Liver (tissue), 9 donors: ENCODE measurements around the gene ADISSP. TPM values are rescaled to one million over a fixed set of nuclear protein-coding genes. Genes with fewer than 3 reads are reported as not detected.

Experiments
- DNase-seq: peaks from one replicate; pipeline ENCODE4 v3.0.0-alpha.2; 2017; ENCODE audit warnings: low spot score
- H3K27ac ChIP-seq, 2 donors: one replicate each; pipeline ENCODE4 v1.7.0; 2013; ENCODE audit warnings: inconsistent platforms in 2 of 2, low read length in 2 of 2, control low read depth in 1 of 2, low read depth in 1 of 2, mild to moderate bottlenecking in 1 of 2
- H3K27me3 ChIP-seq, 4 donors: one replicate each; pipeline versions ENCODE4 v1.6.1 to v1.7.0; 2013; ENCODE audit warnings: low read length in 3 of 4, inconsistent platforms in 1 of 4, mild to moderate bottlenecking in 1 of 4, moderate library complexity in 1 of 4; ENCODE audit not compliant: control insufficient read depth in 4 of 4, insufficient read depth in 4 of 4
- H3K36me3 ChIP-seq, 4 donors: one replicate each; pipeline versions ENCODE4 v1.6.1 to v1.7.0; 2013; ENCODE audit warnings: low read length in 3 of 4, mild to moderate bottlenecking in 3 of 4, low read depth in 1 of 4, moderate library complexity in 1 of 4; ENCODE audit not compliant: control insufficient read depth in 4 of 4, insufficient read depth in 3 of 4
- H3K4me1 ChIP-seq, 4 donors: one replicate each; pipeline versions ENCODE4 v1.6.1 to v1.7.0; 2013; ENCODE audit warnings: low read length in 3 of 4, mild to moderate bottlenecking in 3 of 4, moderate library complexity in 1 of 4; ENCODE audit not compliant: control insufficient read depth in 4 of 4, insufficient read depth in 4 of 4
- H3K4me3 ChIP-seq, 3 donors: one replicate each; pipeline versions ENCODE4 v1.6.1 to v1.7.0; 2013; ENCODE audit warnings: low read length in 3 of 3, control low read depth in 1 of 3, low read depth in 1 of 3, mild to moderate bottlenecking in 1 of 3
- H3K9ac ChIP-seq, 2 donors: one replicate each; pipeline ENCODE4 v1.7.0; 2013; ENCODE audit warnings: low read length in 2 of 2, mild to moderate bottlenecking in 2 of 2, moderate library complexity in 2 of 2, control low read depth in 1 of 2, low read depth in 1 of 2
- H3K9me3 ChIP-seq, 4 donors: one replicate each; pipeline versions ENCODE4 v1.6.1 to v1.7.0; 2013; ENCODE audit warnings: low read length in 3 of 4; ENCODE audit not compliant: control insufficient read depth in 4 of 4
- EGR1 ChIP-seq, 2 donors: IDR thresholded peaks; 2 replicates each; pipeline ENCODE4 v1.6.1; 2016 to 2018; ENCODE audit warnings: antibody characterized with exemption in 2 of 2, low read depth in 2 of 2
- FOXA1 ChIP-seq: IDR thresholded peaks from 2 replicates; pipeline ENCODE4 v1.6.1; 2016; ENCODE audit warnings: antibody characterized with exemption
- FOXA2 ChIP-seq: IDR thresholded peaks from 2 replicates; pipeline ENCODE4 v1.6.1; 2016; ENCODE audit warnings: antibody characterized with exemption
- GABPA ChIP-seq, 2 donors: IDR thresholded peaks in 1 of 2; conservative IDR thresholded peaks in 1 of 2; 2 replicates each; pipeline ENCODE4 v1.6.1; 2016; ENCODE audit warnings: antibody characterized with exemption in 2 of 2, mild to moderate bottlenecking in 1 of 2, moderate library complexity in 1 of 2
- HNF4G ChIP-seq: IDR thresholded peaks from 2 replicates; pipeline ENCODE4 v1.6.1; 2016; ENCODE audit warnings: antibody characterized with exemption
- JUND ChIP-seq, 2 donors: IDR thresholded peaks; 2 replicates each; pipeline ENCODE4 v1.6.1; 2016; ENCODE audit warnings: antibody characterized with exemption in 2 of 2
- MAX ChIP-seq: IDR thresholded peaks from 2 replicates; pipeline ENCODE4 v1.6.1; 2016; ENCODE audit warnings: antibody characterized with exemption
- NR2F2 ChIP-seq: IDR thresholded peaks from 2 replicates; pipeline ENCODE4 v1.6.1; 2016; ENCODE audit warnings: antibody characterized with exemption
- RAD21 ChIP-seq, 2 donors: IDR thresholded peaks; 2 replicates each; pipeline ENCODE4 v1.6.1; 2016; ENCODE audit warnings: antibody characterized with exemption in 2 of 2, mild to moderate bottlenecking in 2 of 2
- RXRA ChIP-seq, 2 donors: IDR thresholded peaks; 2 replicates each; pipeline ENCODE4 v1.6.1; 2017 to 2018; ENCODE audit warnings: antibody characterized with exemption in 2 of 2, mild to moderate bottlenecking in 1 of 2
- SP1 ChIP-seq: IDR thresholded peaks from 2 replicates; pipeline ENCODE4 v1.6.1; 2018; ENCODE audit warnings: antibody characterized with exemption, mild to moderate bottlenecking
- TAF1 ChIP-seq: conservative IDR thresholded peaks from 2 replicates; pipeline ENCODE4 v1.6.1; 2016; ENCODE audit warnings: antibody characterized with exemption, mild to moderate bottlenecking
- YY1 ChIP-seq: IDR thresholded peaks from 2 replicates; pipeline ENCODE4 v1.6.1; 2016; ENCODE audit warnings: antibody characterized with exemption, mild to moderate bottlenecking
- WGBS: extraction: QIAGEN DNeasy Blood & Tissue Kit; methylation state at CpG from one replicate; pipeline ENCODE4 v1.1.7; 2013; 5-methylcytosine and 5-hydroxymethylcytosine counted together
- polyA plus RNA-seq, 2 donors: library from polyadenylated mRNA; stranded (reverse) in 1 of 2; unstranded in 1 of 2; fragments of 200-250 nt in 1 of 2; fragments of >200 nt in 1 of 2; fragmentation: Nextera tagmentation in 1 of 2; extraction: Ambion mirVana in 1 of 2; gene quantifications; one replicate each; pipeline versions ENCODE4 v1.2.1 to v1.2.3, GENCODE V29; 2013 to 2015
- total RNA-seq, 2 donors: library from RNA; depleted of rRNA; stranded (reverse); fragments of >200 nt; gene quantifications; one replicate each; pipeline ENCODE4 v1.2.3, GENCODE V29; 2014
- TF ChIP-seq, protein P1 (sequence below): IDR thresholded peaks from 2 replicates; pipeline ENCODE4 v1.6.1; 2016; ENCODE audit warnings: antibody characterized with exemption, mild to moderate bottlenecking
- TF ChIP-seq, protein P2 (sequence below): fragments of 150-350 bp; IDR thresholded peaks from 2 replicates; pipeline ENCODE4 v1.5.1; 2017; ENCODE audit warnings: improper control_type of control experiment, low read depth, low read length; ENCODE audit not compliant: missing input control
- TF ChIP-seq, protein P3 (sequence below): IDR thresholded peaks from 2 replicates; pipeline ENCODE4 v1.6.1; 2016; ENCODE audit warnings: antibody characterized with exemption
- TF ChIP-seq, protein P4 (sequence below): IDR thresholded peaks from 2 replicates; pipeline ENCODE4 v1.6.1; 2016; ENCODE audit warnings: antibody characterized with exemption
- donor health status: healthy.
- donor health status: healthy.
- donor health status: healthy.
- donor health status: healthy.
- donor health status: healthy.

Gene ADISSP
- total and polyA plus RNA-seq, 4 donors, result 3.8 to 27.3 (median 10.4) TPM

GRCh38 chr20:3745686-3746173 lies 21.8 kb downstream of the ADISSP start (continued):
- TF ChIP-seq NR2F2, result no peak

- Histone ChIP-seq H3K9ac (no peak overlapping the region), H3K36me3 (no peaks in the 10 kb centered on the region), H3K27me3 (no peaks in the 10 kb centered on the region), H3K27ac (no peak overlapping the region), H3K4me3 (peak overlapping the region in 1 of 3 donors; percentile 1), H3K4me1 (peaks cover 0 to 5% (median 2%) of the 10 kb centered on the region in 4 donors), H3K9me3 (no peaks in the 10 kb centered on the region)
- peak; percentile 84 for DNase-seq
- 27% methylated on average over 45 of the region's 45 CpGs for WGBS
- no peak for TF ChIP-seq MAX
- TF ChIP-seq YY1, result no peak
- TF ChIP-seq, protein P1, sequence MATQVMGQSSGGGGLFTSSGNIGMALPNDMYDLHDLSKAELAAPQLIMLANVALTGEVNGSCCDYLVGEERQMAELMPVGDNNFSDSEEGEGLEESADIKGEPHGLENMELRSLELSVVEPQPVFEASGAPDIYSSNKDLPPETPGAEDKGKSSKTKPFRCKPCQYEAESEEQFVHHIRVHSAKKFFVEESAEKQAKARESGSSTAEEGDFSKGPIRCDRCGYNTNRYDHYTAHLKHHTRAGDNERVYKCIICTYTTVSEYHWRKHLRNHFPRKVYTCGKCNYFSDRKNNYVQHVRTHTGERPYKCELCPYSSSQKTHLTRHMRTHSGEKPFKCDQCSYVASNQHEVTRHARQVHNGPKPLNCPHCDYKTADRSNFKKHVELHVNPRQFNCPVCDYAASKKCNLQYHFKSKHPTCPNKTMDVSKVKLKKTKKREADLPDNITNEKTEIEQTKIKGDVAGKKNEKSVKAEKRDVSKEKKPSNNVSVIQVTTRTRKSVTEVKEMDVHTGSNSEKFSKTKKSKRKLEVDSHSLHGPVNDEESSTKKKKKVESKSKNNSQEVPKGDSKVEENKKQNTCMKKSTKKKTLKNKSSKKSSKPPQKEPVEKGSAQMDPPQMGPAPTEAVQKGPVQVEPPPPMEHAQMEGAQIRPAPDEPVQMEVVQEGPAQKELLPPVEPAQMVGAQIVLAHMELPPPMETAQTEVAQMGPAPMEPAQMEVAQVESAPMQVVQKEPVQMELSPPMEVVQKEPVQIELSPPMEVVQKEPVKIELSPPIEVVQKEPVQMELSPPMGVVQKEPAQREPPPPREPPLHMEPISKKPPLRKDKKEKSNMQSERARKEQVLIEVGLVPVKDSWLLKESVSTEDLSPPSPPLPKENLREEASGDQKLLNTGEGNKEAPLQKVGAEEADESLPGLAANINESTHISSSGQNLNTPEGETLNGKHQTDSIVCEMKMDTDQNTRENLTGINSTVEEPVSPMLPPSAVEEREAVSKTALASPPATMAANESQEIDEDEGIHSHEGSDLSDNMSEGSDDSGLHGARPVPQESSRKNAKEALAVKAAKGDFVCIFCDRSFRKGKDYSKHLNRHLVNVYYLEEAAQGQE, result no peak
- TF ChIP-seq TAF1, result no peak
- TF ChIP-seq NR2F2, result no peak
- no peak for TF ChIP-seq EGR1 (IDR thresholded peaks at IDR 0.05; ENCODE audit: low read depth in 2 of 2)
- no peak for TF ChIP-seq RAD21 (IDR thresholded peaks at IDR 0.05)
- no peak for TF ChIP-seq JUND (IDR thresholded peaks at IDR 0.05)
- TF ChIP-seq RXRA (IDR thresholded peaks at IDR 0.05), result no peak
- TF ChIP-seq FOXA1, result no peak
- no peak for TF ChIP-seq SP1
Observed at GRCh38 chr20:3744806-3745685, 22.5 kb downstream of the ADISSP start.

DNA sequence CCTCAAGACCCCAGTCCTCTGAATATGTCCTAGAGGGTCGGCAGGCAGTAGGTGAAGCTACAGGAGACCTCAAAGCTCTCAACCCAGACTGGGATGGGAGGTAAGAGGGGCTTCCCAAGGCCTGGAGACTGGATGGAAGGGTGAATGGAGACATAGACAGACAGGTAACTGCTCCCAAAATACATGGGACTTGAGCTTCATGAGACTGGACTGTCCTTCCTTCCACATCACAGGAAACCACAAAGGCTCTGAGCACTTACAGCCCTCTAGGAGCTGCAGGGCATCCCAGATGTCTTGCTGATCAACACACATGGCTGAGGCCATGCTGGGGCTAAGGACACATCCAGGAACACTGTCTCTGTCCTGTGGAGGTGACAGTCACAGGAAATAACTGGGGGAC lies 23.5 kb downstream of the ADISSP start:
- Histone ChIP-seq H3K36me3 (no peaks in the 10 kb centered on the region), H3K27ac (no peak overlapping the region), H3K4me1 (peaks cover under 1 to 5% (median 2%) of the 10 kb centered on the region in 4 donors), H3K27me3 (no peaks in the 10 kb centered on the region), H3K4me3 (no peak overlapping the region), H3K9me3 (no peaks in the 10 kb centered on the region), H3K9ac (no peak overlapping the region)
- 82% methylated on average over 1 of the region's 1 CpG for WGBS
- no peak for DNase-seq
- TF ChIP-seq, protein P1, result no peak
- TF ChIP-seq FOXA2, result no peak
- no peak for TF ChIP-seq YY1
- TF ChIP-seq GABPA (IDR thresholded peaks at IDR 0.05 in 1 of 2, conservative IDR thresholded peaks at IDR 0.05 in 1 of 2), result no peak
- no peak for TF ChIP-seq NR2F2
- no peak for TF ChIP-seq MAX
- TF ChIP-seq, protein P2, sequence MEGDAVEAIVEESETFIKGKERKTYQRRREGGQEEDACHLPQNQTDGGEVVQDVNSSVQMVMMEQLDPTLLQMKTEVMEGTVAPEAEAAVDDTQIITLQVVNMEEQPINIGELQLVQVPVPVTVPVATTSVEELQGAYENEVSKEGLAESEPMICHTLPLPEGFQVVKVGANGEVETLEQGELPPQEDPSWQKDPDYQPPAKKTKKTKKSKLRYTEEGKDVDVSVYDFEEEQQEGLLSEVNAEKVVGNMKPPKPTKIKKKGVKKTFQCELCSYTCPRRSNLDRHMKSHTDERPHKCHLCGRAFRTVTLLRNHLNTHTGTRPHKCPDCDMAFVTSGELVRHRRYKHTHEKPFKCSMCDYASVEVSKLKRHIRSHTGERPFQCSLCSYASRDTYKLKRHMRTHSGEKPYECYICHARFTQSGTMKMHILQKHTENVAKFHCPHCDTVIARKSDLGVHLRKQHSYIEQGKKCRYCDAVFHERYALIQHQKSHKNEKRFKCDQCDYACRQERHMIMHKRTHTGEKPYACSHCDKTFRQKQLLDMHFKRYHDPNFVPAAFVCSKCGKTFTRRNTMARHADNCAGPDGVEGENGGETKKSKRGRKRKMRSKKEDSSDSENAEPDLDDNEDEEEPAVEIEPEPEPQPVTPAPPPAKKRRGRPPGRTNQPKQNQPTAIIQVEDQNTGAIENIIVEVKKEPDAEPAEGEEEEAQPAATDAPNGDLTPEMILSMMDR, result no peak
- TF ChIP-seq, protein P3, sequence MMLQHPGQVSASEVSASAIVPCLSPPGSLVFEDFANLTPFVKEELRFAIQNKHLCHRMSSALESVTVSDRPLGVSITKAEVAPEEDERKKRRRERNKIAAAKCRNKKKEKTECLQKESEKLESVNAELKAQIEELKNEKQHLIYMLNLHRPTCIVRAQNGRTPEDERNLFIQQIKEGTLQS, result no peak
- TF ChIP-seq, protein P4, sequence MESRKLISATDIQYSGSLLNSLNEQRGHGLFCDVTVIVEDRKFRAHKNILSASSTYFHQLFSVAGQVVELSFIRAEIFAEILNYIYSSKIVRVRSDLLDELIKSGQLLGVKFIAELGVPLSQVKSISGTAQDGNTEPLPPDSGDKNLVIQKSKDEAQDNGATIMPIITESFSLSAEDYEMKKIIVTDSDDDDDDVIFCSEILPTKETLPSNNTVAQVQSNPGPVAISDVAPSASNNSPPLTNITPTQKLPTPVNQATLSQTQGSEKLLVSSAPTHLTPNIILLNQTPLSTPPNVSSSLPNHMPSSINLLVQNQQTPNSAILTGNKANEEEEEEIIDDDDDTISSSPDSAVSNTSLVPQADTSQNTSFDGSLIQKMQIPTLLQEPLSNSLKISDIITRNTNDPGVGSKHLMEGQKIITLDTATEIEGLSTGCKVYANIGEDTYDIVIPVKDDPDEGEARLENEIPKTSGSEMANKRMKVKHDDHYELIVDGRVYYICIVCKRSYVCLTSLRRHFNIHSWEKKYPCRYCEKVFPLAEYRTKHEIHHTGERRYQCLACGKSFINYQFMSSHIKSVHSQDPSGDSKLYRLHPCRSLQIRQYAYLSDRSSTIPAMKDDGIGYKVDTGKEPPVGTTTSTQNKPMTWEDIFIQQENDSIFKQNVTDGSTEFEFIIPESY, result no peak
- TF ChIP-seq SP1, result no peak
- no peak for TF ChIP-seq HNF4G
- TF ChIP-seq RAD21 (IDR thresholded peaks at IDR 0.05), result no peak
- no peak for TF ChIP-seq TAF1
